ENCODE results near the gene MEGF8. TPM values are rescaled to one million over a fixed set of nuclear protein-coding genes. Genes with fewer than 3 reads are reported as not detected.

Gene MEGF8
- total and polyA plus RNA-seq, 7 donors = 3.3 to 21.1 (median 8.1) TPM

DNA sequence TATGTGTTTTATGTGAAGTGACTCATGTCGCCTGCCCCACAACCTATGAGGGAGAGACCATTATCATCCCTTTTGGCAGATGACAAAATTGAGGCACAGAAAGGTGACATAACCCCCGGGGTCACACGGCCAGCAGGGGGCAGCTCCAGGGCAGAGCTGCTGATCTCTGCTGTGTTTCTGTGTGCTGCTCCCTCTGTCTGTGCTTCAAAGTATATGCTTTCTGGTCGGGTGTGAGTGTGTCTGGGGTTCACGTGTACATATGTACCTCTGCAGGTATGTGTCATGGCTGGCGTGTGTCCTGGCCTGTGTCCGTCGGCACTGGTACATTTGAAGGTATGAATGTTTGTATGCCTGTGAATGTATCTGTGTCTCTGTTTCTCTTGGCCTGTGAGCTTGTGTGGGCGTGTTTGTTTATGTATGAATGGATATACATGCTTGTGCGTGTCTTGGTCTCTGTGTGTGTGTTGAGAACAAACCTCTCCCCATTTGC is 94.7 kb downstream of the MEGF8 start:
- Histone ChIP-seq H3K4me3 (peak overlapping the region; percentile 4), H3K4me1 (peaks cover 6% of the 10 kb centered on the region), H3K27me3 (ENCODE audit: insufficient read depth in 3 of 3, low read length in 2 of 3) (peaks cover 0 to 29% (median 8%) of the 10 kb centered on the region in 3 donors), H3K9me3 (no peaks in the 10 kb centered on the region), H3K36me3 (ENCODE audit: insufficient read depth in 1 of 2, low read depth in 1 of 2) (no peaks in the 10 kb centered on the region), H3K27ac (no peak overlapping the region)
- intact Hi-C loops (cut with DNase I) = no loop called here
- TF ChIP-seq, protein P1, sequence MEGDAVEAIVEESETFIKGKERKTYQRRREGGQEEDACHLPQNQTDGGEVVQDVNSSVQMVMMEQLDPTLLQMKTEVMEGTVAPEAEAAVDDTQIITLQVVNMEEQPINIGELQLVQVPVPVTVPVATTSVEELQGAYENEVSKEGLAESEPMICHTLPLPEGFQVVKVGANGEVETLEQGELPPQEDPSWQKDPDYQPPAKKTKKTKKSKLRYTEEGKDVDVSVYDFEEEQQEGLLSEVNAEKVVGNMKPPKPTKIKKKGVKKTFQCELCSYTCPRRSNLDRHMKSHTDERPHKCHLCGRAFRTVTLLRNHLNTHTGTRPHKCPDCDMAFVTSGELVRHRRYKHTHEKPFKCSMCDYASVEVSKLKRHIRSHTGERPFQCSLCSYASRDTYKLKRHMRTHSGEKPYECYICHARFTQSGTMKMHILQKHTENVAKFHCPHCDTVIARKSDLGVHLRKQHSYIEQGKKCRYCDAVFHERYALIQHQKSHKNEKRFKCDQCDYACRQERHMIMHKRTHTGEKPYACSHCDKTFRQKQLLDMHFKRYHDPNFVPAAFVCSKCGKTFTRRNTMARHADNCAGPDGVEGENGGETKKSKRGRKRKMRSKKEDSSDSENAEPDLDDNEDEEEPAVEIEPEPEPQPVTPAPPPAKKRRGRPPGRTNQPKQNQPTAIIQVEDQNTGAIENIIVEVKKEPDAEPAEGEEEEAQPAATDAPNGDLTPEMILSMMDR (IDR thresholded peaks at IDR 0.05) = peak; percentile 33
- DNase-seq (no peak), ATAC-seq (no peak)
- WGBS, 3 donors = 59 to 62% (median 60%) methylated on average over 10 of the region's 10 CpGs

DNA sequence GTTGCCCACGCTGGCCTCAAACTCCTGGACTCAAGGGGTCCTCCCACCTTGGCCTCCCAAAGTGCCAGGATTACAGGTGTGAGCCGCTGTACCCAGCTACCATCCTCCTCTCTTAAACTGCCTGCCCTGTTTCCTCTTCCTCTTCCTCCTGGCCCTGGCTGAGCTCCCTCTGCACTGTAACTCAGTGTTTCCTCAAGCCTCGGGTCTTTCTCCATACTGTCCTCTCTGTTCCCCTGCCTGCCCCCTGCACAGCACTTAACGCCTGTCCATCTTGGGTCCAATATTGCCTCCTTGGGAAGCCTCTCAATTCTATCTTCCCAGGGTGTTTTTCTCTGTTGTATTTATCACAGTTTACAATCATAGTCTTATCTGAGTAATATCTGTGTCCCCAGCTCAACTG is 95.7 kb downstream of the MEGF8 start:
- Histone ChIP-seq H3K36me3 (ENCODE audit: insufficient read depth in 1 of 2, low read depth in 1 of 2) (no peaks in the 10 kb centered on the region), H3K27ac (peak overlapping the region; percentile 13), H3K9me3 (no peaks in the 10 kb centered on the region), H3K4me3 (no peak overlapping the region), H3K4me1 (peaks cover 6% of the 10 kb centered on the region), H3K27me3 (ENCODE audit: insufficient read depth in 3 of 3, low read length in 2 of 3) (peaks cover 0 to 39% (median 8%) of the 10 kb centered on the region in 3 donors)
- DNase-seq = no peak
- TF ChIP-seq, protein P1 (IDR thresholded peaks at IDR 0.05) = no peak
- 73 to 83% (median 82%) methylated on average over 4 of the region's 4 CpGs for WGBS, 3 donors
- no peak for ATAC-seq
- intact Hi-C loops (cut with DNase I) = no loop called here

DNA sequence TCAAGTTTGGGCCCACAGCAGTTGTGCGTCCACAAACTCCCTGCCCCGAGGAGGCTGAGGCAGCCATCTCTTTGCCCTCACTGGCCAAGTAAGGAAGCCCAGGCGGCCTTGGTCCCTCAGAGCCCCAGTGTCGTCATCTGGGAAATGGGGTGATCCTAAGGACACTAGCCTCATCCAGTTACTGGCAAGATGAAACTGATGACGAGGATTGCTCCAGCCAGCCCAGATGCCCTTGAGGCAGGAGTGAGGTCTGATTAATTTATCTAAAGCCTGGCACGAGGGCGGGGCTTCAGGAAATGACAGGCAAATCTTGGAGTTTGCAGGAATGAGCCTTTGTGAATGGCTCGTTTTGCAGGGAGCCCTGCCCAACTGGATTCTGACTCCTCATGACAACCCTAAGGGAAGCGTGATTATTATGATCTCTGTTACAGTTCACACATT is 96.2 kb downstream of the MEGF8 start:
- Histone ChIP-seq H3K36me3 (ENCODE audit: insufficient read depth in 1 of 2, low read depth in 1 of 2) (no peaks in the 10 kb centered on the region), H3K4me1 (peaks cover 6% of the 10 kb centered on the region), H3K9me3 (no peaks in the 10 kb centered on the region), H3K27ac (peak overlapping the region; percentile 46), H3K27me3 (ENCODE audit: insufficient read depth in 3 of 3, low read length in 2 of 3) (peaks cover 0 to 44% (median 8%) of the 10 kb centered on the region in 3 donors), H3K4me3 (peak overlapping the region; percentile 61)
- ATAC-seq = peak in 1 of 4 donors; percentile 24
- TF ChIP-seq, protein P1 (IDR thresholded peaks at IDR 0.05) = no peak
- intact Hi-C loops (cut with DNase I) = no loop called here
- WGBS, 3 donors = 65 to 67% (median 65%) methylated on average over 9 of the region's 9 CpGs
- no peak for DNase-seq

DNA sequence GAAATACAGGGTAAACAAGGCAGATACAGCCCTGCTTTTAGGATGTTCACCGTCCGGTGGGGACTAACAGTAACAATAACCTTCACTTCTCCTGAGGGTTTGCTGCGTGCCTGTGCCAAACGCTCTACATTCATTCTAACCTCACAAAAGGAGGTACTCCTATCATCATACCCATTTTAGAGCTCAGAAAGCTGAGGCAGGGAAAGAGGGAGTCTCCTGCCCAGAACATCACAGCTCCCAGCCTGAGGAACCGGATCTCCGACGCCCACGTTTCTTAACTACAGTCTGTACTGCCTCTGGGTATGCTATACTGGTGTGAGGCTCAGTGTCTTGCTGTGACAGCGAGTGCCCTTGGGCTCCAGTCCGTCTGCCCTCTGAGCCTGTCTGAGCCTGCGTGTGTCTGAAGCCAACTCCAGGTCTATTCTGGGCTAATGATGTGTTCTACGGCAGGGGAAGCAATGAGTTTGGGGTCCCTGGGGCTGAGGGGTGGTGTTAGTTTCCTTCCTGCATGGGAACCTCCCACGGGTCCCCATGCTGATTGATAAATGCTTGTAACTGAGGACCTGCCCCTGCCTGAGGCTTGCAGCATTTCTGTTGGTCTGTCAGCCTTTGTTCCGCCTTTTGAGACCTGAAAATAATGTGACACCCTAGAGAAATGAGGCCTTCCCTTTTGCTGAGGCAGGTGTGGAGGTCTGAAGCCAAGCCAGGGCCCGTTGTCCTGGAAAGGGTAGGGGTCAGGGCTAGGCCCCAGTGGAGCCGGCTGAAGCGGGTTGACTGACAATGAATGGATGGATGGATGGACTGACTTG is 96.9 kb downstream of the MEGF8 start:
- ATAC-seq (peak; percentile 13 to 59 (median 51)), DNase-seq (no peak)
- intact Hi-C loops (cut with DNase I) = no loop called here
- Histone ChIP-seq H3K4me1 (peaks cover 6% of the 10 kb centered on the region), H3K4me3 (peak overlapping the region; percentile 61), H3K9me3 (no peaks in the 10 kb centered on the region), H3K27me3 (ENCODE audit: insufficient read depth in 3 of 3, low read length in 2 of 3) (peaks cover 0 to 44% (median 8%) of the 10 kb centered on the region in 3 donors), H3K36me3 (ENCODE audit: insufficient read depth in 1 of 2, low read depth in 1 of 2) (no peaks in the 10 kb centered on the region), H3K27ac (peak overlapping the region; percentile 46)
- 39 to 47% (median 45%) methylated on average over 17 of the region's 17 CpGs for WGBS, 3 donors
- TF ChIP-seq, protein P1 (IDR thresholded peaks at IDR 0.05) = no peak

Data from psoas muscle (tissue), 8 donors.